Coronary artery (tissue), 2 donors: ENCODE measurements around the gene NUB1.

Source experiments
- DNase-seq: peaks from one replicate; pipeline ENCODE4 v3.0.0-alpha.2; 2017; ENCODE audit warnings: low spot score
- H3K27ac ChIP-seq, 2 donors: fragments of 200-600 bp; sonication (generic); one replicate each; pipeline ENCODE4 v1.5.1; 2016 to 2019
- H3K4me3 ChIP-seq: fragments of 200-600 bp; sonication (generic); 2 replicates; pipeline ENCODE4 v1.5.1; 2016; ENCODE audit warnings: mild to moderate bottlenecking, moderate library complexity
- TF ChIP-seq, protein P1 (sequence below): fragments of 200-600 bp; sonication (generic); IDR thresholded peaks from one replicate; pipeline ENCODE4 v1.5.1; 2019; ENCODE audit warnings: antibody characterized with exemption

Gene NUB1

DNA sequence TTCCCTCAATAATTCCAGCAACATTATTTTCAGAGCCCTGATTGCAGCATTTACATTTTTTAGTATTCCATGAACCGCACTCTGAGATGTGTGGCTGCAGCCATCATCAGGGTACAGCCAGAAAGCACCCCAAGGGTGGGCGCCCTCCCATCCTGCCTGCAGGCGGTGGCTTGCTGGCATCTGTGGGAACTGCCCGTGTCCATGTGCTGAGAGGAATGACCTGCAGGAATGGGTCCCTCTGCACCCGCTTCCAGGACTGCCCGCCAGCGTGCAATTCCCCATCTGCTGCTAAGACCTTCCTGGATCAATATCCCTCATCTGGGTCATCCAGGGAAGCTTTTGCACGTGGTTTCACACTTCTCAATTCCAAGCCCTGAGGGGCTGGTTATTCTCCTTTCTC, 32.8 kb upstream of the NUB1 start:
- TF ChIP-seq, protein P1, sequence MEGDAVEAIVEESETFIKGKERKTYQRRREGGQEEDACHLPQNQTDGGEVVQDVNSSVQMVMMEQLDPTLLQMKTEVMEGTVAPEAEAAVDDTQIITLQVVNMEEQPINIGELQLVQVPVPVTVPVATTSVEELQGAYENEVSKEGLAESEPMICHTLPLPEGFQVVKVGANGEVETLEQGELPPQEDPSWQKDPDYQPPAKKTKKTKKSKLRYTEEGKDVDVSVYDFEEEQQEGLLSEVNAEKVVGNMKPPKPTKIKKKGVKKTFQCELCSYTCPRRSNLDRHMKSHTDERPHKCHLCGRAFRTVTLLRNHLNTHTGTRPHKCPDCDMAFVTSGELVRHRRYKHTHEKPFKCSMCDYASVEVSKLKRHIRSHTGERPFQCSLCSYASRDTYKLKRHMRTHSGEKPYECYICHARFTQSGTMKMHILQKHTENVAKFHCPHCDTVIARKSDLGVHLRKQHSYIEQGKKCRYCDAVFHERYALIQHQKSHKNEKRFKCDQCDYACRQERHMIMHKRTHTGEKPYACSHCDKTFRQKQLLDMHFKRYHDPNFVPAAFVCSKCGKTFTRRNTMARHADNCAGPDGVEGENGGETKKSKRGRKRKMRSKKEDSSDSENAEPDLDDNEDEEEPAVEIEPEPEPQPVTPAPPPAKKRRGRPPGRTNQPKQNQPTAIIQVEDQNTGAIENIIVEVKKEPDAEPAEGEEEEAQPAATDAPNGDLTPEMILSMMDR = no peak
- Histone ChIP-seq H3K27ac (no peak overlapping the region), H3K4me3 (no peak overlapping the region)
- peak; percentile 62 for DNase-seq

DNA sequence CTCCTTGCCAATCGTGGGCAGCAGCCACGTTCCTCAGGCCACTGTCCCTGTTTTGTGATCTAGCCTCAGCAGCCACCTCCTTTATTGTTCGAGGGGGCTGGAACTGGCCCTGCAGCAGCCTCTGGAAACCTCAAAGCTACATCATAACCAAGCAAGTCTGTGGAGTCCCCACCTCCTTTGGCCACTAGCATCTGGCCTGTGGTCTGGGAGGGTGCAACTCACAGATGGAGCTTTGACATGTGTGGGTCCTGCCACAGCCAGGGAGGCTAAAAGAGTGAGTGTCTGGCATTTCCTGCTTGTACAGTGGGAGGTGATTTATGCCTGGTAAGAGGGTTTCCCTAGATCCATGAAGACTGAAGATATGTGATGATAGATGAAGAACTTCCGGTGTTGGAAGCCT, 32.3 kb upstream of the NUB1 start:
- TF ChIP-seq, protein P1 = no peak
- DNase-seq = peak; percentile 45
- H3K27ac ChIP-seq = no peak overlapping the region
- H3K4me3 ChIP-seq = no peak overlapping the region

DNA sequence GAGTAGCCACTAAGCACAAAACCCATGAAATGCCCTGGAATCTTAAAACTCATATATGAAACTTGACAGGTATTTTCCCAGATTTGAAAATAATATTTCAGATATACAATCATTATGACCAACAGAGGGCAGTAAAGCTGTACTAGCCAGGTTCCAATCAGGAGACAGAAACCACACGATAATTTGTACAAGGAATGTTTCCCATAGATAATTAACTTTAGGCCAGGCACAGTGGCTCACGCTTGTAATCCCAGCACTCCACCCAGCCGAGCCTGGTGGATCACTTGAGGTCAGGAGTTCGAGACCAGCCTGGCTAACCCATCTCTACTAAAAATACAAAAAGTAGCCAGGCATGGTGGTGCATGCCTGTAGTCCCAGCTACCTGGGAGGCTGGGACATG, 31.0 kb upstream of the NUB1 start:
- TF ChIP-seq, protein P1 = no peak
- Histone ChIP-seq H3K27ac (no peak overlapping the region), H3K4me3 (no peak overlapping the region)
- peak; percentile 17 for DNase-seq

DNA sequence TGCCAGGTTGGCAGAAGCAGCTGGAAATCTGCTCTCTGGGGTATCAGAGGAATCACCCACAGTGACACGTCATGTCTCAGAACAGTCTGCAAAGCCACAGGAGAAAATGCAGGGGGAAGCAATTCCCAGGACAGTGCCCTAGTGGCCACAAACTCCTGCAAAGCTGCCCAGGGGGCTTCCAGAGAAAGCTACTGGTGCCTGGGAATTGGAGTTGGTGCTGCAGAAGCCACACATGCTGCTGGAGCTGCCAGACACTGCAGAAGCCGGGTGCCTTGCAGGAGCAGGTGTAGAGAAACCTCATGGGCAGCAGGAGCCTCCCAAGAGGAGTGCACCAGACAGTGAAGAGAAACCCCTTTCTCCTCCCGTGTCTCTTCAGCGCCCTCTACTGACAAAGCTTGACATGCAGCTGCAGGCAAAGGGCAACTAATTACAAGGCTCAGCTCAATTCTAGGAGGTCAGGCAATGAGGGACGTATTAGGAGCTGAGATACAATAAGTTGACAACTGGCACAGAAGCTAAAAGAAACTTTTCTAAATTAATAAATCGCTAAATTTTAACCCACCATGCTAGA, 30.2 kb upstream of the NUB1 start:
- H3K4me3 ChIP-seq = no peak overlapping the region
- no peak overlapping the region for H3K27ac ChIP-seq
- TF ChIP-seq, protein P1 = no peak
- DNase-seq = no peak

DNA sequence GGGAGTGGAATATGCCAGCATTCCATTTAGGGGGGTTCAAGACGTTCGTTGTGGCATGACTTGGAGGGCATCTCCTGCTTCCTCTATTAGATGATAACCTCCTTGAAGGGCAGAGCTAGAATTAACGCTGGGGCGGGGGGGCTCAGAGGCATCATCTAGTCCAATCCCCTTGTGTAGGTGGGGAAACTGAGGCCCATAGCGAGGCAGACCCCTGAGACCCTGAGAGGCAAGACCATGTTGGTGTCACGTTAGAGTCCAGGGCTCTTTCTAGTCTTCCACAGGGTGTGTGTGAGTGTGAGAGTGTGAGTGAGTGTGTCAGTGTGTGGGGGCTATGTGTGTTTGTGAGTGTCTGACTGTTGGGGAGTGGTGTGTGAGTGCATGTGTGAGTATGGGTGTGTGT, 29.3 kb upstream of the NUB1 start:
- TF ChIP-seq, protein P1 = no peak
- no peak overlapping the region for H3K4me3 ChIP-seq
- no peak for DNase-seq
- H3K27ac ChIP-seq = no peak overlapping the region

DNA sequence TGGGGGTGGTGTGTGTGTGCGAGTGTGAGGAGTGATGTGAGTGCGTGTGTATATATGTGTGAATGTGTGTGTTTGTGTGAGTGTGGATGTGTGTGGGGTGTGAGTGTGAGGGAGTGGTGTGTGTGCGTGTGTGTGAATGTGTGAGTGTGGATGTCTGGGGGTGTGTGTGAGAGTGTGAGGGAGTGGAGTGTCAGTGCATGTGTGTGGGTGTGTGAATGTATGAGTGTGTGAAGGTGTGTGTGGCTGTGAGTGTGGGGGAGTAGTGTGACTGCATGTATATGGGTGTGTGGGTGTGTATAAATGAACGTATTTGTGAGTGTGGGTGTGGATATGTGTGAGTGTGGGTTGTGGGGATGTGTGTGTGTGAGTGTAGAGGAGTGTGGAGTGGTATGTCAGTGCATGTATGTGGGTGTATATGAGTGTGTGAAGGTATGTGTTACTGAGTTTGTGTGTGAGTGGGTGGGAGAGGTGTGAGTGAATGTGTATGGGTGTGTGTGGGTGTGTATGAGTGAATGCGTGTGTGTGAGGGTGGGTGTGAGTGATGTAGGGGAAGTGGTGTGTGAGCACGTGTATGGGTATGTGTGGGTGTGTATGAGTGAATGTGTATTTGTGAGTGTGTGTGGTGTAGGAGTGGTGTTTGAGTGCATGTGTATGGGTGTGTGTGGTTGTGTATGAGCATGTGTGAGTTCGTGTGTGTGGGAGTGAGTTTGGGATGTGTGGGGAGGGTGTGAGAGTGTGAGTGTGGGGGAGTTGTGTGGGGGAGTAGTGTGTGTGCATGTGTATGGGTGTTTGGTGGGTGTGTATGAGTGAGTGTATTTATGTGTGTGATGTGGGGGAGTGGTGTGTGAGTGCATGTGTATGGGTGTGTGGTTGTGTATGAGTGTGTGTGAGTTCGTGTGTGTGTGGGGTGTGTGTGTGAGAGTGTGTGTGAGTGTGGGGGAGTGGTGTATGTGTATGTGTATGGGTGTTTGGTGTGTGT, 28.5 kb upstream of the NUB1 start:
- Histone ChIP-seq H3K27ac (peak overlapping the region in 1 of 2 donors; percentile 21), H3K4me3 (no peak overlapping the region)
- peak; percentile 38 for DNase-seq
- TF ChIP-seq, protein P1 = no peak
